Stimulated activated CD4-positive, alpha-beta T cell treated with anti-CD3 and anti-CD28 coated beads, Interleukin-12 subunit alpha, Interleukin-12 subunit beta, amount 100 ng/mL, for 48 hours (primary cell): Measurements from ENCODE around the gene PLTP.
"Not testable (repeated sequence)": the region's sequence is repeated elsewhere in the genome, so short reads cannot be mapped to it uniquely, and the experiment has no call there.

Experiments
- DNase-seq, 3 donors: peaks; one replicate each; pipeline ENCODE4 v3.0.0-alpha.2; 2020; ENCODE audit warnings: low read depth in 2 of 3, low spot score in 1 of 3

PLTP gene

DNA sequence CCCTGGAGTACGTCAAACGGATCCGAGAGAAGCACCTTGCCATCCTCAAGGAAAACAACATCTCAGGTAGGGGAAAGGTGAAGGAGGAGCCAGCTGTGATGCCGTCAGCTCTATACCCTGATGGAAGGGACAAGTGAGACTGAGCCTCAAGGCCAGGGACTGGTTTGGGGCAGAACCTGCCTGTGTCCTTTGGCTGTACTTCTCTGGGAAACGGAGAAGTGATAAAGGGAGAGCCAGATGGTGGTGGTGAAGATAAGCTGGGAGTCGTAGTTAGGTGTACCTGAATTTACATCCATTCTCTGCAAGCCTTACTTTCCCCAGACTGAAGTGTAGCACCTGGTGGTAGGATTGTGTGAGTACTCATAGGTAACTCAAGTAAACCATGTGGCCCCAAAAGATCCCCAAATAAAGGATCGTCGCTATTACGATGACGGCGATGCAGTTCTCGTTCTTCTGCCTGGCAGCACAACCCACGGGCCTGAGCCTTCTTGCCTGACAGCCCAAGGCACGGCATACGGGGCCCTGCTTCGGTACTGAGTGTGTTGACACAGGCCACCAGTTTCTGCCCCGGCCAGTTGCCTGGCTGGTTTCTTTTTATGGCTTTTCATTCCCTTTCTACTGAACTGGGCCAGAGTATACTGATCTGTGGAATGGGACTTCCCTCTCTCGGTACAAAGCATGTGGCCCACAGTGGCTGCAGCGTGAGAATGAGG, 33.2 kb upstream of the PLTP start:
- no peak for DNase-seq

DNA sequence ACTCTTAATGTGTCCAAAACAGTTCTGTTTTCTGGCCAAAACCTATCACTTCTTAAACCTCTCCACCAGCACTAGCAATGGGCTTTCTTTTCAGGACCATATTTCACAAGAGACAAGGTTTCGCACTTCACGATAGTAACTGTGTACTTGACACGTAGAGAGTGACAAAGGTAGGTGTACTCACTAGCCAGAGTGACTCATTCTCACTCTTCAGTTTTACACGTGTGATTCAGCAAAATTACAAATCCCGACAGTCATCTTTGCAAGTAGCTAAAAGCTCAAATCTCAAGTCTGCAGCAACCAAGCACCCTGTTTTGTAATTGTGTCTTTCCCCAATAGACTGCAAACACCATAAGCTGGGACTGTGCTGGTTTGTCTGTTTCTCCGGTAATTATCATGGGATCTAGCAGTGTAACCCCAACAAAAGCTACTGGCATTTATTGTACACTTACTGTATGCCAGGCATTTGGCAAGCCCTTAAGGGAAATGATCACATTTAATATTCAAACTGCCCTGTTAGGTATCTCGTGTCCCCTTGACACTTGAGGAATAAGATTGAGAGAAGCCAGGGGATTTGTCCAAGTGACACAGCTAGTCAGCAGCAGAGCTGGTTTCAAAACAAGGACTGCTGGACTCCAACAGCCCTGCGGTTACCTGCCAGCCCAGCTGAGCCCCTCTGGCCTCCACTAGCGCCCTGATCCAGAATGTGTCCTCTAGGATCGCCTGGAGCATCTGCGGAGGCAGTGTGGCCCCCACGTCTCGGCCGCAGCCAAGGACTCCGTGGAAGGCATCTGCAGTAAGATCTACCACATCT, 32.4 kb upstream of the PLTP start:
- no peak for DNase-seq

DNA sequence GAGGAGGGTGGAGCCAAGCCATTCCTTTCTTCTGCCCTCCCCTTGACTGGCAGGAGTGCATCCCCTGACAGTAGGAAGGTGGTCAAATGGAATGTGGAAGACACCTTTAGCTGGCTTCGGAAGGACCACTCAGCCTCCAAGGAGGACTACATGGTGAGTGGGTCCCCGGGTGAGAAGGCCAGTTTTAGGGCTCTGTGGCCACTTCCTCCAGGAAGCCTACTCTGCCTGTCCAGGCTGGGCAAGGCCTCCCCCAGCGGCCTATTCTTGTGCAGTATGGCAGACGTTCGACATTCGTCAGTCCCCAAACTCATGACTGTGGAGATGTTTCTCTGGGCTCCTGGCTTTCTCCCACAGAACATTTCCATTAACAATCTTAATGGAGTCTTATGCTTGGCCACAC, 31.7 kb upstream of the PLTP start:
- DNase-seq: no peak

DNA sequence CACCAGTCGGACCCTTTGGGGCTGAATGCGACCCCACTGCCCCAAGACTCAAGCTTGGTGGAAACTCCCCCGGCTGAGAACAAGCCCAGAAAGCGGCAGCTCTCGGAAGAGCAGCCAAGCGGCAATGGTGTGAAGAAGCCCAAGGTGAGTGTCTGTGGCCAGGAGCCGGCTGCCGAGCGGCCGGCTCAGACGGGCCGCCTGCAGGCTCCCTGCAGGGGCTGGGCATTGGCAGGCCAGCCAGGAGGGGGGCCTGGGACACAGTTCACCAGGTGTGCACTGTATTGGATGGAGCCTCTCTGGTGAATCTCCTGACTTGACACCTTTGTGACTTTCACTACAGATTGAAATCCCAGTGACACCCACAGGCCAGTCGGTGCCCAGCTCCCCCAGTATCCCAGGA, 28.5 kb upstream of the PLTP start:
- no peak for DNase-seq

DNA sequence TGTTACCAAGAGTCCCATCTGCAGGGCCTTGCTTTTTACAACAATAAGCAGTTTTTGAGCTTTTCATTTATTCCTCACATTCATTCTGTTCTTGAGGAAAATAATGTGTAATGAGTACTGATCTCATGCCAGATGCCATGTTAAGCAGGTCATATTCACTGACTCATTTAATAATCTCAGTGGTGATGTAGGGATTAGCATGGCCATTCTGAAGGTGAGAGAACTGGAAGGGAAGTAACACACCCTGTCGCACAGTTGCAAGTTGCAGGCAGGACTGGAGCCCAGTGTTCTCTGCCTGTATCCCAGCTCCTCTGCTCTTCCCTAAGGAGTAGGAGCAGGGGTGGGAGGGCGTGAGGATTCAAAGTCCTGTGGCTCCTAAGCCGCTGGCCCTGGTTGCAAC, 28.1 kb upstream of the PLTP start:
- no peak for DNase-seq

DNA sequence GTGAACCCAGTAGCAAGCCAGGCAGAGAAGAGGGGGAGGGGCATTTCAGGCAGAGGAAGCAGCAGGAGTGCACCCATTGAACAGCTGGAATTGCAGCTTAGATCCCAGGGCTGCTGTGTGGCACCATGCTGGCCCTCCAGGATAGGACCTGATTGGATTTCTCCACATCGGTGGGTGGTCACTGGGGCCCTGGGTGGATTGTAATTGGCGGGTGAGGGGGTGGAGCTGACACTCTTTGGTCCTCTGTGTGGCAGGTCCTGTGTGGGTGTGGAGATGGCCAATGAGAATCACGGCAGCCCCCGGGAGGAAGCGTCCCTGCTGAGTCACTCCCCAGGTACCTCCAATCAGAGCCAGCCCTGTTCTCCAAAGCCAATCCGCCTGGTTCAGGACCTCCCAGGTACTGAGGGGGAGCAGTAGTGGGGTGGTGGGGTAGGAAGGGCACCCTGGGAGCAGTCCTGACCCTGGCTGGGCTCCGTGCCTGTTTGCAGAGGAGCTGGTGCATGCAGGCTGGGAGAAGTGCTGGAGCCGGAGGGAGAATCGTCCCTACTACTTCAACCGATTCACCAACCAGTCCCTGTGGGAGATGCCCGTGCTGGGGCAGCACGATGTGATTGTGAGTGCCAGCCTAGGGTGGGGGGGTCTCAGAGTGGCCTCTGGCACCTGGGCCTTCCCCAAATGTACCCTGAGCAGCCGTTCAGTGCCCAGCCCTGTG, 26.9 kb upstream of the PLTP start:
- no peak for DNase-seq

DNA sequence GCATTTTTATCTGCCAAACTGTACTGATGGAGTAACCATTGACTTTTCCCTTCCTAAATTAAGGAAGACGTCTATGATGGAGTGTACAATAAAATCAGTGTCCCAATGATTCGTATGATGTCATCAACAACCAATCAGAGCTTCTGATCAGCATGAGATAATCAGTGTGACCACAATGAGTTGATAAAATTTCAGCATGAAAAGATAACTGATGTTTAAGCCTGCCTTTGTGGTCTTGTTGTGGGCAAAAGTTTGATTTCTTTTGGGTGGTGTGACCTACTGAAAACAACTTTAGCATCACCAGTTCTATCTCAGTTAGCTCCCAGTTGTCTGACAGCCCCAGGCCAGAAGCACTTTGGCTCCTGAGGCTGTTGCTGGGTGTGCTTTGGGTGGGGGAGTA, 25.8 kb upstream of the PLTP start:
- DNase-seq: no peak

DNA sequence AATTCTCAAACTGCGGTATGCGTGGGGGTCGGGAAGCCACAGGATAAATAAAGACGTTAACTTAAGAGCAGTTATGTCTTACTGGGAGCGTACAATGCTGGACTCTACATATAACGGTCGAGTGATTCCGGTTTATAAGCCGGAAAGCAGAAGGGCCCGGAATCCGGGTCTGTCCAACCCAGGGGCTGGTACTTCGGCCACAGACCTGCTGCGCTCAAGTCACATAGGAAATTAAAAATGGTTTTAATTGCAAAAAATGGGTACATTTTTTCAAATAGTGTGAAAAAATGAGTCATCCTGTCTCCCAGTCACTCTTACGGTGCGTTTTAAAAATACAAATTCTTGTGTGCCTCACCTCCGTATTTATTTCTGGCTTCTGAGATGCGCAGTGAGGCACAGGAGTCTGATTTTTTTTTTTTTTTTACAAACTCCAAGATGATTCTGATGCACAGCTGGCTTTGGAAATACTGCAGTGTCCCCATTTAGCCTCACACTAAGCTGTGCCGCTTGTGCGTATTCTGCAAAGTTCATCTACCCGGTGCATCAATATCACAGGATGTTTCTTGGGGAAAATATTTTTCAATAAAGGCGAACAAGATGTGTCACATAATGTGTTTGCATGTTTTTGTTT, 23.6 kb upstream of the PLTP start:
- DNase-seq: no peak

DNA sequence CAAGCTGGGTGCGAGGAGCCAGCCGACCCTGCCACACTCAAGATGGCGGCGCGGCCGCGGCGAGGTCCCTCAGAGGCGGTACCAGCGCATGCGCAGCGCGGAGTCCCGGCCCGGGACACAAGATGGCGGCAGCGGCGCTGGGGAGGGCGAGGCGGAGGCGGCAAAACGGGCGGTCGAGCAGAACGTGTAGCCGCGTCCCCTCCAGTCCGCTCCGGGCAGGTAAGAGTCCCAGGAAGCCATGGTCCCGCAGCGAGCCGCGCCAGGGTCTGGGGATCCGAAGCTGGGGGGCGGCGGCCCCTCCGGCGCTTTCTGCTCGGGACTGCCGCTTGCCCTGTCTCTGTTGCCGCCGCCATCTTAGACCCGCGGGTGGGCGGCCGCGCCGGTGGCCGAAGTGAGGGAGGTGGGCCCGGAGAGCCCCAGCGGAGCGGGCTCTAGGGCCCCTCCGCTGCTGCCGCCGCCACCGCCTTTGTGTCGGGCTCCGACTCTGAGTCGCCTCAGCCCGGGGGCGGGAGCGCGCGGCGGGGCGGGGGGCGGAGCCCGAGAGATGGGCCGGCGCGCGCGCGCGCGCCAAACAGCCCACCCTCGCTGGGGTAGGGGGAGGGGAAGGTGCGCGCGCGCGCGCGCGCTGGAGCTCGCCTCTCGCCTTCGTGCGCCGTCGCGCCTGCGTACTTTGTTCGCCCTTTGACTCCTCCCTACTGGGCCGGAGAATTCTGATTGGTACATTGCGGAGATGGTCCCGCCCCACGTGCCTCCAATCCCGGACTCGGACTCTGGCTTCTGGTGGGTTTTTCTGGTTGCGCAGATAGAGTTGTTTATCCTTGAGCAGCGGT, 22.8 kb upstream of the PLTP start, which contains the start of gene PCIF1:
PCIF1 (plus strand) TSS at position 98 of the 830 bp plus-strand sequence. CDS start 4,317 bp downstream, outside the sequence.
- DNase-seq: peak; percentile 97 to 98 (median 97)

DNA sequence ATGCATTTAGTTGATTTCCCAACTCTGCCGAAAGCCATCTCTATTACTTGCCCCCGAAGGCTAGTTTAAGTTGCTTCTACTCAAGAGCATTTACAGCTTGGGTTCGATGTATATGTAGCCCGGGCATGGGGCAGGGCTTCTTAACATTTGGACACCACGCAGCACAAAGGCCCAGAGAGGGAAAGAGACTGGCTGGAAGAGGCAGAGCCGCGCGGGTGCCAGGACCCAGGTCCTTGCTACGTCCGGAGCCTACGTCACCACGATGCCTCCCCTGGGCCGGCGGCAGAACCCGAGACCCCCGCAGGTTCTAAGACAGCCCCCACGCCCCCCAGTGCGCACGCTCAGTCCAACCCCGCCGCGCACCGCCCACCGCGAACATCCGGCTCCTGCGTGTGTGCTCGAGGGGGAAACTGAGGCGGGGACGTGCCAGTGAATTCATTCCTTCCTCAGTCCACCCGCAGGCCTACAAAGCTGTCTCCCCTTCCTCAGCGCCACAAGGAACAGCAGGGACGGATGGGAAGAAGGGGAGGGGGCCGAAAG, 22.2 kb upstream of the PLTP start:
- DNase-seq: peak in 2 of 3 donors; percentile 14 to 39

DNA sequence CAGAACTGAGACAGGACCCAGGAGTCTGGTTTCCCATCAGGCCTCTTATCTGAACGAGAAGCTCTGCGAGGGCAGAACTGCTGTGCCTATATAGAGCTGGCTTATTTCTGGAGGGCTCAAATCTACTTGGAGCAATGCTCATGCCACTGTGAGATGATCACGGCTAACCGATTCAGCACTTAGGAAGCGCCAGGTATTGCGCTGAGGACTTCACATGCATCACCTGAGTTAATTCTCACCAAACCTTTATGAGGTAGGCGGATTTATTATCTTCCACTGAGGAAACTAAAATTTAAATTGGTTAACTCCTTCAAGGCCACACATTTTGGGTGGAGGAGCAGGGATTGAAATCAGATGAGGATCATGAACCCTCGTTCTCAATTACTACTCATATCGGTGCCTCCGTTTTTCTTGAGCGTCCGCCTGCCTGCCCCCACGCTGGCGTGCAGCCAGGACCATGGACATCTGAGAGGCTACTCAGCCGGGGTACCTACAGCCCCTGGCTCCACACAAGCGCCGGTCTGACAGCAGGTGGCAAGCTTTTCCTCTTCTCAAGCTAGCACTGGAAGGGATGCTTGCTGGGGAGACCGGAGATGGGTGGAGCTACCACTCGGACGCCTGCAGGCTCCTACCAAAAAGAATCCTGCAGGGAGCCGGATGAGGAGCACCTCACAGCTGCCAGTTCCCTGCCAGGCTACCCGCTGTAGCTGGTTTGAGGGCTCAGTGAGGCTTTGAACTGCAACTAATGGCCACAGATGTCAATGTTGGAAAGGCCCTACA, 21.5 kb upstream of the PLTP start:
- peak; percentile 44 to 58 (median 49) for DNase-seq

DNA sequence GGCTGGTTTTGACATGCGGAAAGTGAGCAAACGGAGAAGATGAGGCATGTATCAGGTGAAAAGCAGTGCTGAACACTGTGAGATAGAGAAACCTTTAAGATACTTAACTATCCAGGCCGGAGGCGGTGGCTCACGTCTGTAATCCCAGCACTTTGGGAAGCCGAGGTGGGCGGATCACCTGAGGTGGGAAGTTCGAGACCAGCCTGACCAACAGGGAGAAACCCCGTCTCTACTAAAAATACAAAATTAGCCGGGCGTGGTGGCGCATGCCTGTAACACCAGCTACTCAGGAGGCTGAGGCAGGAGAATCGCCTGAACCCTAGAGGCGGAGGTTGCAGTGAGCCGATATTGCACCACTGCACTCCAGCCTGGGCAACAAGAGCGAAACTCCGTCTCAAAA, 19.7 kb upstream of the PLTP start:
- DNase-seq: not testable (repeated sequence)

DNA sequence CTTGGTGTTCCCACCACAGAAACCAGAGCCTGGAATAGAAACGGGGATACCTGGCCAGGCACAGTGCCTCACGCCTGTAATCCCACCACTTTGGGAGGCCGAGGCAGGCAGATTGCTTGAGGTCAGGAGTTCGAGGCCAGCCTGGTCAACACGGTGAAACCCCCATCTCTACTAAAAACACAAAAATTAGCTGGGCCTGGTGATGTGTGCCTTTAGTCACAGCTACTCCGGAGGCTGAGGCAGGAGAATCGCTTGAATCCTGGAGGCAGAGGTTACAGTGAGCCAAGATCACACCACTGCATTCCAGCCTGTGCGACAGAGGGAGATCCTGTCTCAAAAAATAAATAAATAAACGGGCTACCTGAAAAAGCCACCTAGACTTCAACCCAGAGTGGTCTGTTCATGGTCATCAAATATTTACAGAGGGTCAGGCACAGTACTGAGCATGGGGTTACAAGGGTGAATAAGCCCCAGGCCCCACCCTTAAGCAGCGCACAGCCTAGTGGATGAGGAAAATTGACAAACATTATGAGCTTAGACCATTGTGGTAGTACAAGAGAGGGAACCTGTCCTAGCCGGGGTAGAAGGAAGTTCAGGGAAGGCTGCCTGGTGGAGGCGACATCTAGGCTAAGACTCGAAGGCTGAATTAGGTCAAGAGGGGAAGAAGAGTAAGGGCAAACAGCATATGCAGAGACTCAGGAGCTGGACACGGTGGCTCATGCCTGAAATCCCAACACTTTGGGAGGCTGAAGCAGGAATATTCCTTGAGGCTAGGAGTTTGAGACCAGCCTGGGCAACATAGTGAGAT, 15.3 kb upstream of the PLTP start:
- no peak for DNase-seq

DNA sequence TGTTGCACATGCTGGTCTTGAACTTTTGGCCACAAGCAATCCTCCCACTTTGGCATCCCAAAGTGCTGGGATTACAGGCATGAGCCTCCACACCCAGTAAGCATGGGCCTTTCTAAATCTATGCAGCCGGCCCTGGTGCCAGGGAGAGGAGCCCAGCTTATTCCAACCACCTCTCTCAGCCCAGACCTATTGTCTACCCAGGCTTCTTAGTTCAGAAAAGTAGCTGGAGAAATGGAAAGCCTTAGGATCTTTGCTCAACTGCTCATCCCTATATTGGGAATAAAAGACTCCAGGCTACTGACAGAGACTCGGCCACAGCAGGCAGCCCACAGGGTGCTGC, 14.7 kb upstream of the PLTP start:
- no peak for DNase-seq

DNA sequence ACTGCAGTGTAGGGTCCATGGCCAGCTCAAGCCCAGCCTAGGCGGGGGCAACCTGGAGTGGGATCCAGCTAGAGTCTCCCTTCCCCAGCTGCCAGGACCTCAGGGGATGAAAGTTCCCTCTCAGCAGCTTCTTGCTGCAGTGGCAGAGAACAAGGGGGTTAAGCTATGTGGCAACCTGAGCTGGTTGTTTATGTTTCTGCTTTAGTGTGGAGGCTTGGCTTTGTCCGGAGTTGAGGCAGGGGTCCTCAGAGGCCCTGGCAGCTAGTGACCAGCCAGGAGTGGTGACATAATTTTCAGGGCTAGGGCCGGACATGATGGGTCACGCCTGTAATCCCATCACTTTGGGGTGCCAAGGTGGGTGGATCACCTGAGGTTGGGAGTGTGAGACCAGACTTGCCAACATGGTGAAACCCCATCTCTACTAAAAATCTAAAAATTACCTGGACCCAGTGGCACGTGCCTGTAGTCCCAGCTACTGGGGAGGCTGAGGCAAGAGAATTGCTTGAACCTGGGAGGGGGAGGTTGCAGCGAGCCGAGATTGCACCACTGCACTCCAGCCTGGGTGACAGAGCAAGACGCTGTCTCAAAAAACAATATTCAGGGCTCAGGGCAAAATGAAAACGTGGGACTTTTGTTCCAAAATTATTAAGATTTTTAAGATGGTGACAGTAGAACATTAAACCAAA, 14.0 kb upstream of the PLTP start:
- no peak for DNase-seq

DNA sequence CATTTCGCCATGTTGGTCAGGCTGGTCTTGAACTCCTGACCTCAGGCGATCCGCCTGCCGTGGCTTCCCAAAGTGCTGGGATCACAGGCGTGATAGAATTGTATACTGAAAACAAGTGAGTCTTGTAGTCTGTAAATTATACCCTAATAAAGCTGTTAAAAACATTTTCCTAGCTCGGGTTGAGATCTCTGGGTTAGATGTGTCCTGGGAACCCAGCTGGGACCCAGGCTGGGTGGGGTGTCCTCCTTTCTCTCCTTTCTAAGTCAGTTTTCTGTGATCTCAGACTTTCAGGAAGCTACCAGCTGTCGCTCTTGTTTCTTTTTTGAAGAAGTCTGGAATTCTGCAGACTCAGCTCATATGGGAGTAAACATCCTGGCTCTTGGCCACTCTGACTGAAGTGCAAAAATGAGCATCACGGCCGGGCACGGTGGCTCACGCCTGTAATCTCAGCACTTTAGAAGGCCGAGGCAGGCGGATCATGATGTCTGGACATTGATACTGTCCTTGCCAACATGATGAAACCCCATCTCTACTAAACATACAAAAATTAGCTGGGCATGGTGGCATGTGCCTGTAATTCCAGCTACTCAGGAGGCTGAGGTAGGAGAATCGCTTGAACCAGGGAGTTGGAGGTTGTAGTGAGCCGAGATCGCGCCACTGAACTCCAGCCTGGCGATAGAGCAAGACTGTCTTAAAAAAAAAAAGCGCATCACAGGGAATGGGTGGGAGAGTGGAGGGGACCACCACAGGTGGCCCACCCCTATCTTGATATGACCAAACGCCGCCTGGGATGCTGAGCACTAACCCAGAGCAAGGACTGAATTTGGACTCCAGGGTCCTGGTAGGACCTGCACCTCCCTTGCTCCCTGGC, 12.7 kb upstream of the PLTP start:
- no peak for DNase-seq
